HFFc6 (cell line): ENCODE measurements around the gene RFC2. TPM values are rescaled to one million over a fixed set of nuclear protein-coding genes. Genes with fewer than 3 reads are reported as not detected.

Experiments
- DNase-seq: peaks from one replicate; pipeline ENCODE4 v3.0.0-alpha.2; 2018
- H3K27ac Mint-ChIP-seq: 2 replicates; pipeline ENCODE4 v1.8.0; 2020; ENCODE audit warnings: mild to moderate bottlenecking, mixed read lengths
- H3K27me3 Mint-ChIP-seq: 2 replicates; pipeline ENCODE4 v1.8.0; 2021; ENCODE audit warnings: mild to moderate bottlenecking, moderate library complexity, mixed read lengths; ENCODE audit not compliant: insufficient read depth
- H3K36me3 Mint-ChIP-seq: 2 replicates; pipeline ENCODE4 v1.8.0; 2021; ENCODE audit warnings: low read depth, mixed read lengths
- H3K4me1 Mint-ChIP-seq: 2 replicates; pipeline ENCODE4 v1.8.0; 2020; ENCODE audit warnings: low read depth, mixed read lengths
- H3K4me3 Mint-ChIP-seq: 2 replicates; pipeline ENCODE4 v1.8.0; 2020; ENCODE audit warnings: mild to moderate bottlenecking, moderate library complexity, mixed read lengths
- H3K9me3 Mint-ChIP-seq: 2 replicates; pipeline ENCODE4 v1.8.0; 2020; ENCODE audit warnings: mild to moderate bottlenecking, mixed read lengths
- CTCF ChIP-seq: fragments of 200-600 bp; sonication (generic); IDR thresholded peaks from 2 replicates; pipeline ENCODE4 v1.5.0; 2021; ENCODE audit warnings: antibody characterized with exemption, mild to moderate bottlenecking
- total RNA-seq, 6 experiments: library from RNA; stranded (reverse); fragmentation: NEBNext Ultra II Directional; extraction: Animal tissue kit (Norgen Biotek cat#: 25700); gene quantifications; 2 replicates in 1 of 6; 3 replicates in 5 of 6; pipeline ENCODE4 v1.2.3, GENCODE V29; 2021

The RFC2 gene
- total RNA-seq, 6 experiments from 2014 or later = 16.8 to 37.7 (median 34.0) TPM

GRCh38 chr7:74248156-74248555 is 6.0 kb downstream of the RFC2 start:
- Mint-ChIP-seq H3K36me3 (peaks cover 22% of the 10 kb centered on the region), H3K27me3 (no peaks in the 10 kb centered on the region), H3K4me1 (no peaks in the 10 kb centered on the region), H3K4me3 (no peak overlapping the region), H3K9me3 (no peaks in the 10 kb centered on the region), H3K27ac (no peak overlapping the region)
- no peak for DNase-seq
- TF ChIP-seq CTCF = no peak

GRCh38 chr7:74246497-74246896 is 7.7 kb downstream of the RFC2 start:
- Mint-ChIP-seq H3K36me3 (peaks cover 17% of the 10 kb centered on the region), H3K9me3 (no peaks in the 10 kb centered on the region), H3K27me3 (no peaks in the 10 kb centered on the region), H3K27ac (no peak overlapping the region), H3K4me1 (no peaks in the 10 kb centered on the region), H3K4me3 (no peak overlapping the region)
- DNase-seq = no peak
- TF ChIP-seq CTCF = no peak

- Mint-ChIP-seq H3K4me1 (no peaks in the 10 kb centered on the region), H3K9me3 (no peaks in the 10 kb centered on the region), H3K27me3 (no peaks in the 10 kb centered on the region), H3K27ac (no peak overlapping the region), H3K4me3 (no peak overlapping the region), H3K36me3 (peaks cover 13% of the 10 kb centered on the region)
- DNase-seq = no peak
- TF ChIP-seq CTCF = no peak
These were observed 12.1 kb downstream of the RFC2 start for GRCh38 chr7:74242122-74242443.

- Mint-ChIP-seq H3K36me3 (peaks cover 17% of the 10 kb centered on the region), H3K4me1 (no peaks in the 10 kb centered on the region)
These were observed 13.7 kb downstream of the RFC2 start for GRCh38 chr7:74240482-74240881.

GRCh38 chr7:74236284-74236683 is 17.9 kb downstream of the RFC2 start:
- H3K27me3 Mint-ChIP-seq = no peaks in the 10 kb centered on the region
- H3K36me3 Mint-ChIP-seq = peaks cover 22% of the 10 kb centered on the region
- TF ChIP-seq CTCF = no peak
- H3K27ac Mint-ChIP-seq = no peak overlapping the region
- H3K9me3 Mint-ChIP-seq = no peaks in the 10 kb centered on the region
- peaks cover 15% of the 10 kb centered on the region for H3K4me1 Mint-ChIP-seq
- DNase-seq = no peak
- no peak overlapping the region for H3K4me3 Mint-ChIP-seq

More at GRCh38 chr7:74240482-74240881, 13.7 kb downstream of the RFC2 start:
- Mint-ChIP-seq H3K27ac (no peak overlapping the region), H3K9me3 (no peaks in the 10 kb centered on the region), H3K4me3 (no peak overlapping the region), H3K27me3 (no peaks in the 10 kb centered on the region)
- TF ChIP-seq CTCF = no peak
- DNase-seq = no peak
